Left hindlimb (tissue), 1 donor: ENCODE results near the gene ECE1.

Experiments
- DNase-seq: peaks from one replicate; pipeline ENCODE4 v3.0.0-alpha.2; 2018

Gene ECE1

GRCh38 chr1:21325231-21325718, 35.0 kb upstream of the ECE1 start:
- no peak for DNase-seq

- DNase-seq, result peak; percentile 74
These were observed 34.3 kb upstream of the ECE1 start for GRCh38 chr1:21324368-21325141.

- no peak for DNase-seq
These were observed 32.8 kb upstream of the ECE1 start for GRCh38 chr1:21323091-21323490.

- no peak for DNase-seq
These were observed 32.4 kb upstream of the ECE1 start for GRCh38 chr1:21322681-21323016.

- no peak for DNase-seq
These were observed 31.9 kb upstream of the ECE1 start for GRCh38 chr1:21321963-21322680.

- DNase-seq, result no peak
These were observed 30.3 kb upstream of the ECE1 start for GRCh38 chr1:21320410-21321108.

GRCh38 chr1:21319447-21320407, 29.5 kb upstream of the ECE1 start:
- DNase-seq, result no peak

- DNase-seq, result peak; percentile 82
These were observed 28.5 kb upstream of the ECE1 start for GRCh38 chr1:21318714-21319159.

- no peak for DNase-seq
These were observed 27.9 kb upstream of the ECE1 start for GRCh38 chr1:21318057-21318713.

GRCh38 chr1:21317690-21318043, 27.4 kb upstream of the ECE1 start:
- no peak for DNase-seq

- no peak for DNase-seq
These were observed 26.9 kb upstream of the ECE1 start for GRCh38 chr1:21317035-21317689.

- no peak for DNase-seq
These were observed 24.6 kb upstream of the ECE1 start for GRCh38 chr1:21314743-21315396.

GRCh38 chr1:21313886-21314721, 23.8 kb upstream of the ECE1 start:
- DNase-seq, result no peak

GRCh38 chr1:21313203-21313885, 23.1 kb upstream of the ECE1 start:
- DNase-seq, result no peak

GRCh38 chr1:21312407-21312992, 22.2 kb upstream of the ECE1 start:
- DNase-seq, result no peak

GRCh38 chr1:21311016-21311415, 20.8 kb upstream of the ECE1 start:
- DNase-seq, result no peak

- DNase-seq, result no peak
These were observed 18.8 kb upstream of the ECE1 start for GRCh38 chr1:21308847-21309652.

GRCh38 chr1:21308330-21308729, 18.1 kb upstream of the ECE1 start:
- no peak for DNase-seq
